RWPE2 (cell line): ENCODE results near the gene PTBP1.

Experiments
- ATAC-seq: fragments of 200-7000 bp; cut with Tn5 transposase; 3 replicates; pipeline ENCODE4 v1.9.1; 2021; ENCODE audit warnings: low read depth
- DNase-seq: peaks from one replicate; pipeline ENCODE4 v3.0.0-alpha.2; 2020; ENCODE audit warnings: low spot score
- H3K27ac ChIP-seq: fragments of 450-650 bp; 2 replicates; pipeline ENCODE4 v1.5.1; 2017; ENCODE audit warnings: mild to moderate bottlenecking; ENCODE audit not compliant: poor library complexity, severe bottlenecking
- H3K27me3 ChIP-seq: fragments of 250-450 bp; sonication (Bioruptor Pico); 2 replicates; pipeline ENCODE4 v1.5.1; 2021; ENCODE audit warnings: mild to moderate bottlenecking, moderate library complexity; ENCODE audit not compliant: insufficient read depth, poor library complexity, severe bottlenecking
- H3K36me3 ChIP-seq: fragments of 250-450 bp; sonication (Bioruptor Pico); 2 replicates; pipeline ENCODE4 v1.5.1; 2020; ENCODE audit warnings: low read depth, mild to moderate bottlenecking, moderate library complexity
- H3K4me1 ChIP-seq: fragments of 250-450 bp; sonication (Bioruptor Pico); 2 replicates; pipeline ENCODE4 v1.5.1; 2021; ENCODE audit warnings: mild to moderate bottlenecking, moderate library complexity; ENCODE audit not compliant: insufficient read depth, poor library complexity, severe bottlenecking
- H3K4me3 ChIP-seq: fragments of 250-450 bp; sonication (Bioruptor Pico); 2 replicates; pipeline ENCODE4 v1.5.1; 2021; ENCODE audit warnings: mild to moderate bottlenecking, moderate library complexity; ENCODE audit not compliant: severe bottlenecking
- H3K9me3 ChIP-seq: fragments of 250-450 bp; sonication (Bioruptor Pico); 2 replicates; pipeline ENCODE4 v1.5.1; 2021; ENCODE audit warnings: mild to moderate bottlenecking, moderate library complexity; ENCODE audit not compliant: severe bottlenecking
- TF ChIP-seq, protein P1 (sequence below): fragments of 450-650 bp; IDR thresholded peaks from one replicate; pipeline ENCODE4 v1.5.1; 2017; ENCODE audit warnings: mild to moderate bottlenecking, moderate library complexity; ENCODE audit not compliant: poor library complexity, severe bottlenecking

The PTBP1 gene

DNA sequence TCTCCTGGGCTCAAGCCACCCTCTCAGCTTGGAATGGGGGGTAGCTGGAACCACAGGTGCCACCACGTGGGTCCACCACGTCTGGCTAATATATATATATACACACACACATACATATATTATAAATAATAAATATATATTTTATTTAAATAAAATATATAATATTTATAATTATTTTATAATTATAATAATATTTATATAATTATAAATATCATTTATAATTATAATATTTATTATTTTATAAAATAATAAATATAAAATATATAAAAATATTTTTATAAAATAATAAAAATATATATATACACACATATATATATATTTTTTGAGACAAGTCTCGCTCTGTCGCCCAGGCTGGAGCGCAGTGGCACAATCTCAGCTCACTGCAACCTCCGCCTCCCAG lies 57.3 kb downstream of the PTBP1 start:
- DNase-seq = no peak
- Histone ChIP-seq H3K27me3 (peaks cover 16% of the 10 kb centered on the region), H3K9me3 (no peaks in the 10 kb centered on the region), H3K4me3 (no peak overlapping the region), H3K27ac (no peak overlapping the region), H3K4me1 (no peaks in the 10 kb centered on the region), H3K36me3 (no peaks in the 10 kb centered on the region)
- TF ChIP-seq, protein P1, sequence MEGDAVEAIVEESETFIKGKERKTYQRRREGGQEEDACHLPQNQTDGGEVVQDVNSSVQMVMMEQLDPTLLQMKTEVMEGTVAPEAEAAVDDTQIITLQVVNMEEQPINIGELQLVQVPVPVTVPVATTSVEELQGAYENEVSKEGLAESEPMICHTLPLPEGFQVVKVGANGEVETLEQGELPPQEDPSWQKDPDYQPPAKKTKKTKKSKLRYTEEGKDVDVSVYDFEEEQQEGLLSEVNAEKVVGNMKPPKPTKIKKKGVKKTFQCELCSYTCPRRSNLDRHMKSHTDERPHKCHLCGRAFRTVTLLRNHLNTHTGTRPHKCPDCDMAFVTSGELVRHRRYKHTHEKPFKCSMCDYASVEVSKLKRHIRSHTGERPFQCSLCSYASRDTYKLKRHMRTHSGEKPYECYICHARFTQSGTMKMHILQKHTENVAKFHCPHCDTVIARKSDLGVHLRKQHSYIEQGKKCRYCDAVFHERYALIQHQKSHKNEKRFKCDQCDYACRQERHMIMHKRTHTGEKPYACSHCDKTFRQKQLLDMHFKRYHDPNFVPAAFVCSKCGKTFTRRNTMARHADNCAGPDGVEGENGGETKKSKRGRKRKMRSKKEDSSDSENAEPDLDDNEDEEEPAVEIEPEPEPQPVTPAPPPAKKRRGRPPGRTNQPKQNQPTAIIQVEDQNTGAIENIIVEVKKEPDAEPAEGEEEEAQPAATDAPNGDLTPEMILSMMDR = no peak
- no peak for ATAC-seq

DNA sequence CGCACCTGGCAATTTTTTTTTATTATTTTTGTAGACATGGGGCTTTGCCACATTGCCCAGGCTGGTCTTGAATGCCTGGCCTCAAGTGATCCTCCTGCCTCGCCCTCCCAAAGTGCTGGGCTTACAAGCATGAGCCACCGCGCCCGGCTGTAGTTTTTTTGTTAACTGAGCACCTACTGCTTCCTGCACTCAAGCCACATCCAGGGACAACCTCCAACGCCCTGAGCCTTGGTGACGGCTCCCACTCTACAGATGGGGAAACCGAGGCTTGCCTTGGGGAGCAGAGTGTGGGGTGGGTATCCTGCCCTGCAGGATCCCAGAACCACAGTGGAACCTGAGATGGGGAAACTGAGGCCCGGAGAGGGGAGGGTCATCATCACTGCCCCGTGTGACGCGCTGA lies 57.9 kb downstream of the PTBP1 start:
- DNase-seq = no peak
- Histone ChIP-seq H3K27ac (no peak overlapping the region), H3K9me3 (no peaks in the 10 kb centered on the region), H3K4me3 (no peak overlapping the region), H3K4me1 (no peaks in the 10 kb centered on the region), H3K36me3 (no peaks in the 10 kb centered on the region), H3K27me3 (peaks cover 22% of the 10 kb centered on the region)
- no peak for ATAC-seq
- TF ChIP-seq, protein P1 = no peak

GRCh38 chr19:855566-856120 lies 58.4 kb downstream of the PTBP1 start:
- H3K4me3 ChIP-seq = no peak overlapping the region
- TF ChIP-seq, protein P1 = no peak
- no peak for DNase-seq
- ATAC-seq = no peak
- no peaks in the 10 kb centered on the region for H3K9me3 ChIP-seq
- no peaks in the 10 kb centered on the region for H3K36me3 ChIP-seq
- no peak overlapping the region for H3K27ac ChIP-seq
- H3K4me1 ChIP-seq = no peaks in the 10 kb centered on the region
- peaks cover 22% of the 10 kb centered on the region for H3K27me3 ChIP-seq

GRCh38 chr19:858284-858683 lies 61.0 kb downstream of the PTBP1 start:
- DNase-seq (no peak), ATAC-seq (no peak)
- H3K27ac ChIP-seq = no peak overlapping the region
- TF ChIP-seq, protein P1 = no peak
- H3K4me1 ChIP-seq = peaks cover 3% of the 10 kb centered on the region
- peaks cover 8% of the 10 kb centered on the region for H3K27me3 ChIP-seq
- no peaks in the 10 kb centered on the region for H3K36me3 ChIP-seq
- no peak overlapping the region for H3K4me3 ChIP-seq
- no peaks in the 10 kb centered on the region for H3K9me3 ChIP-seq
